GM12875 (cell line): Measurements from ENCODE around the gene VIPR2.
"Not testable (repeated sequence)": the region's sequence is repeated elsewhere in the genome, so short reads cannot be mapped to it uniquely, and the experiment has no call there.

ENCODE experiments used
- H3K4me3 ChIP-seq: one replicate; pipeline ENCODE4 v1.5.1; 2011; ENCODE audit warnings: low read depth, low read length, control low read depth
- CTCF ChIP-seq: IDR thresholded peaks from 2 replicates; pipeline ENCODE4 v1.5.1; 2011; ENCODE audit warnings: low read depth, mild to moderate bottlenecking, control low read depth, inconsistent platforms, low read length, moderate library complexity, borderline replicate concordance; ENCODE audit not compliant: insufficient read depth

Gene VIPR2

GRCh38 chr7:158993591-158993990 is 151.1 kb downstream of the VIPR2 start:
- no peak for TF ChIP-seq CTCF
- H3K4me3 ChIP-seq: no peak overlapping the region

DNA sequence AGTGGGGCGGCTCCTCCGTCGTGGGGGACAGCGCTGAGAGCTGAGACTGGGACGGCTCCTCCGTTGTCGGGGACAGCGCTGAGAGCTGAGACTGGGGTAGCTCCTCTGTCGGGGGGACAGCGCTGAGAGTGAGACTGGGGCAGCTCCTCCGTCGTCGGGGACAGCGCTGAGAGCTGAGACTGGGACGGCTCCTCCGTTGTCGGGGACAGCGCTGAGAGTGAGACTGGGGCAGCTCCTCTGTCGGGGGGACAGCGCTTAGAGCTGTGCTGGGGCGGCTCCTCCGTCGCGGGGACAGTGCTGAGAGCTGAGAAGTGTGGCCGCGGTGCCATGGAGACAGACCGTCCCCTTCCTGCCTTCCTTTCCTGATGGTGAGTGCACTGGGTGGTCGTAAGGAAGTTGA is 151.9 kb downstream of the VIPR2 start:
- no peak overlapping the region for H3K4me3 ChIP-seq
- TF ChIP-seq CTCF: no peak

GRCh38 chr7:158991824-158992621 is 152.6 kb downstream of the VIPR2 start:
- TF ChIP-seq CTCF: no peak
- H3K4me3 ChIP-seq: no peak overlapping the region

- no peak for TF ChIP-seq CTCF
- H3K4me3 ChIP-seq: no peak overlapping the region
These were observed 155.7 kb downstream of the VIPR2 start for GRCh38 chr7:158988996-158989395.

DNA sequence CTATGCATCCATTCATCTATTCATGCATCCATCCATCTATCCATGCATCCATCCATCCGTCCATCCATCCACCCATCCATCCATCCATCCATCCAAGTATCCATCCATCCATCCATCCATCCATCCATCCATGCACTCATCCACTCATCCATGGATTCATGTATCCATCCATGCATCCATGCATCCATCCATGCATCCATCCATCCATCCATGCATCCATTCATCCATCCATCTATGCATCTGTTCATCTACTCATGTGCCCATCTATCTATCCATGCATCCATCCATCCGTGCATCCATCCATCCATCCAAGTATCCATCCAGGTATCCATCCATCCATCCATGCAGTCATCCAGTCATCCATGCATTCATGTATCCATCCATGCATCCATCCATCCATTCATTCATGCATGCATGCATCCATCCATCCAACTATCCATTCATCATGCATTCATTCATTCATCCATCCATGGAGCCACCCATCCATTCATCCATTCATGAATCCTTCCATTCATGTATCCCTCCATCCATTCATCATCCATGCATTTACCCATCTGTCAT is 156.3 kb downstream of the VIPR2 start:
- no peak overlapping the region for H3K4me3 ChIP-seq
- no peak for TF ChIP-seq CTCF

DNA sequence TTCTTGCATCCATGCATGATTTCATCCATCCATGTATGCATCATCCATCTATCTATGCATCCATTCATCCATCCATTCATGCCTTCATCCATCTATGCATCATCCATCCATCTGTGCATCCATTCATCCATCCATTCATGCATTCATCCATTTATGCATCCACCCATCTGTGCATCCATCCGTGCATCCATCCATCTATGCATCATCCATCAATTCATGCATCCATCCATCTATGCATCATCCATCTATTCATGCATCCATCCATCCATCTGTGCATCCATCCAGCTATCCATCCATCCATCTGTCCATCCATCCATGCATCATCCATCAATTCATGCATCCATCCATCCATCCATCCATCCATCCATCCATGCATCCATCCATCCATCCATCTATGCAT is 157.0 kb downstream of the VIPR2 start:
- TF ChIP-seq CTCF: no peak
- no peak overlapping the region for H3K4me3 ChIP-seq

GRCh38 chr7:158985583-158985982 is 159.1 kb downstream of the VIPR2 start:
- H3K4me3 ChIP-seq: no peak overlapping the region
- no peak for TF ChIP-seq CTCF

GRCh38 chr7:158984007-158984406 is 160.7 kb downstream of the VIPR2 start:
- H3K4me3 ChIP-seq: not testable (repeated sequence)

DNA sequence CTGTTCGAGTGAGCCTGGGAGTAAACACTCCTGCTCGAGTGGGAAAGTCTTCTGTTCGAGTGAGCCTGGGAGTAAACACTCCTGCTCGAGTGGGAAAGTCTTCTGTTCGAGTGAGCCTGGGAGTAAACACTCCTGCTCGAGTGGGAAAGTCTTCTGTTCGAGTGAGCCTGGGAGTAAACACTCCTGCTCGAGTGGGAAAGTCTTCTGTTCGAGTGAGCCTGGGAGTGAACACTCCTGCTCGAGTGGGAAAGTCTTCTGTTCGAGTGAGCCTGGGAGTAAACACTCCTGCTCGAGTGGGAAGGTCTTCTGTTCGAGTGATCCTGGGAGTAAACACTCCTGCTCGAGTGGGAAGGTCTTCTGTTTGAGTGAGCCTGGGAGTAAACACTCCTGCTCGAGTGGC is 162.6 kb downstream of the VIPR2 start:
- not testable (repeated sequence) for H3K4me3 ChIP-seq
